Osteocyte (in vitro differentiated cells): ENCODE results near the gene ZDHHC13. TPM values are rescaled to one million over a fixed set of nuclear protein-coding genes. Genes with fewer than 3 reads are reported as not detected.

ENCODE experiments used
- DNase-seq: peaks from one replicate; pipeline ENCODE4 v3.0.0; 2021; ENCODE audit warnings: mixed read lengths; ENCODE audit not compliant: unreplicated experiment; ENCODE audit errors: extremely low spot score
- H3K27ac Mint-ChIP-seq: one replicate; pipeline ENCODE4 v1.8.0; 2021; ENCODE audit warnings: mild to moderate bottlenecking, mixed read lengths; ENCODE audit not compliant: unreplicated experiment
- H3K27me3 Mint-ChIP-seq: one replicate; pipeline ENCODE4 v1.8.0; 2021; ENCODE audit warnings: mixed read lengths; ENCODE audit not compliant: unreplicated experiment
- H3K36me3 Mint-ChIP-seq: one replicate; pipeline ENCODE4 v1.8.0; 2021; ENCODE audit warnings: mixed read lengths; ENCODE audit not compliant: unreplicated experiment
- H3K4me1 Mint-ChIP-seq: one replicate; pipeline ENCODE4 v1.8.0; 2021; ENCODE audit warnings: mixed read lengths; ENCODE audit not compliant: unreplicated experiment
- H3K4me3 Mint-ChIP-seq: one replicate; pipeline ENCODE4 v1.8.0; 2021; ENCODE audit warnings: mild to moderate bottlenecking, moderate library complexity, mixed read lengths; ENCODE audit not compliant: unreplicated experiment
- H3K9me3 Mint-ChIP-seq: one replicate; pipeline ENCODE4 v1.8.0; 2021; ENCODE audit warnings: mixed read lengths; ENCODE audit not compliant: unreplicated experiment
- CTCF ChIP-seq: fragments of 200-600 bp; sonication (generic); IDR thresholded peaks from 2 replicates; pipeline ENCODE4 v1.5.0; 2021; ENCODE audit warnings: antibody characterized with exemption, mild to moderate bottlenecking, moderate library complexity
- total RNA-seq: library from RNA; stranded (reverse); gene quantifications from 2 replicates; pipeline ENCODE4 v1.2.1, GENCODE V29; 2021

Gene ZDHHC13
- total RNA-seq, 1 donor from 2014 or later: 11.6 TPM

- DNase-seq: no peak
- peaks cover 6% of the 10 kb centered on the region for H3K4me1 Mint-ChIP-seq
- H3K36me3 Mint-ChIP-seq: no peaks in the 10 kb centered on the region
- no peak overlapping the region for H3K27ac Mint-ChIP-seq
- TF ChIP-seq CTCF: no peak
- peaks cover 2% of the 10 kb centered on the region for H3K27me3 Mint-ChIP-seq
- H3K9me3 Mint-ChIP-seq: no peaks in the 10 kb centered on the region
- H3K4me3 Mint-ChIP-seq: no peak overlapping the region
These were observed 77.8 kb downstream of the ZDHHC13 start for GRCh38 chr11:19194620-19195308.

GRCh38 chr11:19196432-19196831, 79.5 kb downstream of the ZDHHC13 start:
- Mint-ChIP-seq H3K27ac (no peak overlapping the region), H3K4me1 (peaks cover 17% of the 10 kb centered on the region), H3K4me3 (no peak overlapping the region), H3K27me3 (peaks cover 4% of the 10 kb centered on the region), H3K36me3 (no peaks in the 10 kb centered on the region), H3K9me3 (no peaks in the 10 kb centered on the region)
- no peak for DNase-seq
- no peak for TF ChIP-seq CTCF

- Mint-ChIP-seq H3K27me3 (peaks cover 4% of the 10 kb centered on the region), H3K27ac (no peak overlapping the region), H3K4me1 (peaks cover 15% of the 10 kb centered on the region), H3K9me3 (no peaks in the 10 kb centered on the region), H3K36me3 (no peaks in the 10 kb centered on the region), H3K4me3 (no peak overlapping the region)
- TF ChIP-seq CTCF: no peak
- no peak for DNase-seq
These were observed 82.1 kb downstream of the ZDHHC13 start for GRCh38 chr11:19199048-19199447.

- no peak for TF ChIP-seq CTCF
- Mint-ChIP-seq H3K36me3 (no peaks in the 10 kb centered on the region), H3K27ac (no peak overlapping the region), H3K9me3 (no peaks in the 10 kb centered on the region), H3K4me1 (peaks cover 15% of the 10 kb centered on the region), H3K4me3 (no peak overlapping the region), H3K27me3 (peaks cover 4% of the 10 kb centered on the region)
- no peak for DNase-seq
These were observed 82.8 kb downstream of the ZDHHC13 start for GRCh38 chr11:19199771-19200170.

- Mint-ChIP-seq H3K36me3 (no peaks in the 10 kb centered on the region), H3K4me1 (peaks cover 15% of the 10 kb centered on the region), H3K4me3 (no peak overlapping the region), H3K27me3 (peaks cover 5% of the 10 kb centered on the region), H3K9me3 (no peaks in the 10 kb centered on the region), H3K27ac (peak overlapping the region; percentile 13)
- no peak for TF ChIP-seq CTCF
- no peak for DNase-seq
These were observed 83.6 kb downstream of the ZDHHC13 start for GRCh38 chr11:19200410-19201201.
